ENCODE measurements around the gene STBD1. TPM values are rescaled to one million over a fixed set of nuclear protein-coding genes. Genes with fewer than 3 reads are reported as not detected.
"Not testable (repeated sequence)": the region's sequence is repeated elsewhere in the genome, so short reads cannot be mapped to it uniquely, and the experiment has no call there.

STBD1 gene
- total RNA-seq, 1 donor from 2014 or later: 0.47 TPM

DNA sequence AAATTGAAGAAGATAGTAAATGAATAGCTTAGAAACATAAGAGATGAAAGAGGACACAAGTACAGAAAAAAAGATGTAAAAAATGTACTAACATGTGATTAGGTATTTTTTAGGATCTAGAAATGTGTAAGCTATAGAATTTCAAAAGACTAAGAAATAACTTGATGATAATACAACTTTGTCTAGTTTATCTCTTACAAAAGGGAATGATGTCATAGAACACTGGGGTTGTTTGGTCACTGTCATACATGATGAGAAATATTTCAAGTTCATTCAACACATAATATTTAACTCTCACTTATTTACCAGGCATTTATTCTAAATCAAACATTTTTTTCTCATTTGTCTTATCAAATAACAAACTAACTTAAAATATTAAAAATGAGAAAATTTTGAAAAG lies 18.5 kb downstream of the STBD1 start:
- no peak for DNase-seq

DNA sequence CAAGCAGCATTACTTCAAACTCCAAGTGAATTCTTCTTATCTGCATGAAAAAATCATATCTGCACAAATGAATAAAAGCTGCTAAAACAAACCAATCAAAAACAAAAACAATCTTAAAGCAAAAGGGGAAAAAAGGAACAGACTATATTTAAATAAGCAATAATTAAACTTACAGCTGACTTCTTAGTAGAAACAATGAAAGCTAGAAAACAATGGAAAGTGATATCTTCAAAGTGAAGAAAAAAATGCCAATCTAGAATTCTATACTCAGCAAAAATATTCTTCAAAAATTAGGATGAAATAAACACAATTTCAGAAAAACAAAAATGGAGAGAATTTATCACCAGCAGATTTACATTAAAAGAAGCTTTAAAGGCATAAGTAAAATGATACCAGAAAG lies 20.0 kb downstream of the STBD1 start:
- DNase-seq: no peak

GRCh38 chr4:76334885-76335284 lies 28.4 kb downstream of the STBD1 start:
- DNase-seq: no peak

GRCh38 chr4:76339364-76339763 lies 32.8 kb downstream of the STBD1 start:
- no peak for DNase-seq

- DNase-seq: no peak
Measured at GRCh38 chr4:76341063-76341462, 34.5 kb downstream of the STBD1 start.

- no peak for DNase-seq
Measured at GRCh38 chr4:76342191-76342590, 35.7 kb downstream of the STBD1 start.

GRCh38 chr4:76342803-76343202 lies 36.3 kb downstream of the STBD1 start:
- no peak for DNase-seq

GRCh38 chr4:76354517-76355473 lies 48.3 kb downstream of the STBD1 start:
- DNase-seq: no peak

DNA sequence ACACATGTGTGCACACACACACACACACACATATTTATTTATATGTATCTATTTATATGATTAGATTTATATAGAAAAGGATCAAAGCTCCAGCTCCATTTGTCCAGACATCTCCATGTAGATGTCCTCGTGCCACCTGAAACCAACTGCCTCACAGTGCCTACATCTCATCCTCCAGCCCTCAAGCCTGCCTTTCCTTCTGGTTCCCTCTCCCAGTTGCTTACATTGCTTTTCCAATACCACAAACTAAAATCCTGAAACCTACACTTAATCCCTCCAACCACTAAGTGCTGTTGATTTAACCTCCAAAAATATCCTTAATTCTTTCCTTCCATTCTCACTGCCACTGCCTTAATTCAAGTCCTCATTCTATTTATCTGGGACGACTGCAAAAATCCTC lies 51.4 kb downstream of the STBD1 start:
- DNase-seq: no peak

DNA sequence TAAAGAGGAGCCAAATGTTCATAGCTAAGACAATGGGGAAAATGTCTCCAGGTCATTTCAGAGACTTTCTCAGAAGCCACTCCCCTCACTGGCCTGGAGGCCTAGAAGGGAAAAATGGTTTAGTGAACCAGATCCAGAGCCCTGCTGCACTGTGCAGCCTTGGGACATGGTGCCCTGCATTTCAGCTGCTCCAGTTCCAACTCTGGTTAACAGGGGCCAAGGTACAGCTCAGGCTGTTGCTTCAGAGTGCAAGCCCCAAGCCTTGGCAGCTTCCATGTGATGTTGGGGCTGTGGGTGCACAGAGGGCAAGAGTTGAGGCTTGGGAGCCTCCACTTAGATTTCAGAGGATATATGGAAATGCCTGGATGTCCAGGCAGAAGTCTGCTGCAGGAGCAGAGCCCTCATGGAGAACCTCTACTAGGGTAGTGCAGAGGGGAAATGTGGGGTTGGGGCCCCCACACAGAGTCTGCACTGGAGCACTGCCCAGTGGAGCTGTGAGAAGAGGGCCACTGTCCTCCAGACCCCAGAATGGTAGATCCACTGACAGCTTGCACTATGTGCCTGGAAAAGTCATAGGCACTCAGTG lies 53.4 kb downstream of the STBD1 start:
- DNase-seq: not testable (repeated sequence)

Small RNA genes within 50 kb of the gene (small RNA-seq; reads per million reads assigned to genes)
- not detected for gene RNU6-1000P

Other genes starting within 250 kb of the STBD1 start
- 0.78 TPM for gene ART3, start 232.0 kb upstream of the STBD1 start, total RNA-seq
- 162 TPM for gene NUP54, start 158.3 kb upstream of the STBD1 start, total RNA-seq
- gene SCARB2, start 92.9 kb upstream of the STBD1 start, total RNA-seq: 223 TPM
- 3.9 TPM for gene FAM47E, start 55.0 kb upstream of the STBD1 start, total RNA-seq
- gene CCDC158, start 114.4 kb downstream of the STBD1 start, total RNA-seq: 4.2 TPM
- gene SHROOM3, start 128.5 kb downstream of the STBD1 start, total RNA-seq: 17.8 TPM